ENCODE results near the gene IL1RAPL1.

IL1RAPL1 gene

GRCh38 chrX:28802625-28803024 is 215.4 kb downstream of the IL1RAPL1 start:
- no peak for DNase-seq

- no peak for DNase-seq
Observed at GRCh38 chrX:28835991-28836390, 248.7 kb downstream of the IL1RAPL1 start.

GRCh38 chrX:28843817-28844216 is 256.6 kb downstream of the IL1RAPL1 start:
- no peak for DNase-seq

- DNase-seq, result no peak
Observed at GRCh38 chrX:28847423-28847822, 260.2 kb downstream of the IL1RAPL1 start.

DNA sequence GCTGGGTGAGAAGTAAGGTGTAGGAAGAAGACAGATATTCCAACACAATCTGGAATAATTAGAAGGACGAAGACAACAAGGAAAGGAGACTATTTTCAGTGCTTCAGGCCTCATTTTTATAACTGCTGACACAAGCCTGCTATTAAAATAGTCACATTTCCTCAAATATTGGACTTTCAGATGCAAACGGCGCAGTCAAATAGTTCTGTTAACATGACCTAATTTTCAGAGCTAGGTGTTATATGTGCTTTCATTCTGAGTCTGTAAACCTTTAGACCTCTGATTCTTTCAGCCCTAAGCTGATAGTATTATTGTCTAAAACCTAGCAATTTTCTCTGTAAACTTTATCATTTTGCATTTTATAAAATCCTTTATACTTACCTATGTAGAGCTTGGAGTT is 261.5 kb downstream of the IL1RAPL1 start:
- no peak for DNase-seq

- no peak for DNase-seq
Observed at GRCh38 chrX:28850955-28851354, 263.7 kb downstream of the IL1RAPL1 start.

DNA sequence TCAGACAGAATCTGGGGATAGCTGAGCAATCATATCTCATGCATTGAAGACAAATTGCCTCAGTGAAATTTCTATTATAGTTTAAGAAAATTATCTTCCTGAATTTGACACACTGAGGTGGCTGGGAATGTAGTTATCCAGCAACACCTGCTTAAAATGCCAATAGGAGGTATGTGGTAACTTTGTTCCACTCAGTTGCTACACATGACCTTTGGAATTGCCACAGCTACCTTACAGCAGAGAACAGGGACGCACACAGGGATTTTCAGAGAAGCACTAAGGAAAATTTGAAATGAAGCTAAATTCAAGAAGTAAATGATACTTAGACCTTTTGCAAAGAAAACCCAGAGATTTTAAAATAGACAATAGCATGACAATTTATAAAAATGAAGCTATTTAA is 264.6 kb downstream of the IL1RAPL1 start:
- DNase-seq, result no peak

DNA sequence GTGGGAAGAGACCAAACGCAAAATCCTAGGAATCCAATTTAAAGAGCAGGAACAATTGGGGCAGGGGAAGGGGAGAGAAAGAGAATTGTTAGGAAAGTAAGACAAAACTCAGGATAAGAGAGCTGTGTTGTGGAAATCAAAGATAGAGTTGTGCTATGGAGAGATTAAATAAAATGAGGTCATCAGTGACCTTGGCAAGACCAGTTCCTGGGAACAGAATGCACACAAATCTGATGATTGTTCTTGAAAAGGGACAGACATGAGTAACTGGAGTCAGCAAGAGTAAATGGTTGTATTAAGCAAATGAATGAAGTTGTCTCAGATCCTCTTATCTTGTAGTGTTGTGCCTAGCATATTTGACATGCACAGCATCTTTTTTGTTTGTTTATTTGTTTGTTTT is 267.4 kb downstream of the IL1RAPL1 start:
- DNase-seq, result no peak

- DNase-seq, result no peak
Observed at GRCh38 chrX:28876408-28876807, 289.2 kb downstream of the IL1RAPL1 start.

DNA sequence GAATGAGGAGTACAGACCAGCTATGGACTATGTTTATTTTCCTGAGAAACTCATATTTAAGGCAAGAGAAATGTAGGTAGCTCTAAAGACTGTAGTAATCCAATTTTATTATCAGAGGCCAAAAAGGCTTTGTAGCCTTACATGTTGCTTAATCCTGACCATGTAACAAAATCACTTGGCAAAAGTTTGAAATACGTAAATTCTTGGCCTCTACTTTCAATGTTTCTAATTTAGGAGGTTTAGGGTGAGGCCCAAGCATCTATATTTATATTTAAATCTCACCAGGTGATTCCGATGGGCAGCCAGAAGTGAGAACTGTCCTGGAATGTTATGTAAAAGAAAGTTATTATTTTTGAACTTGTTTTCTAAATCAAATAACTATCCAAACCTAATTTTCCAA is 289.7 kb downstream of the IL1RAPL1 start:
- DNase-seq, result no peak

DNA sequence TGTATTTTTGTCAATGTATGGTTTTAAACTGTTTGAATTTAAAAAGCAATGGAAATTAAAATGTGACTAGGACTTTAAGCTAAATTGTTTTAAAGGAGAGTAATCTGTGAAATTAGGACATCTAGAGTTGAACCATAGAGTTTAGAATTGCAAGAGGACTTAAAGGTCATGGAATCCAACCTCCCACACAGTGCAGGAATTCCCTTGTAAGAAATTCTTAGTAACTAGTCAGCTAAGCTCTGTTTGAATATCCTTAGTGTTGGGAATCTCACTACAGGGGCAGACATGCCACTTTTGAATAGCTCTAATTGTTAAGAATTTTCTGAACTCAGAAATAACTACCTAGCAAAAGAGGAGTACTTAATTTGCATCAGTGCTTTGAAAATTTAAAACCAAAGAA is 292.9 kb downstream of the IL1RAPL1 start:
- no peak for DNase-seq

DNA sequence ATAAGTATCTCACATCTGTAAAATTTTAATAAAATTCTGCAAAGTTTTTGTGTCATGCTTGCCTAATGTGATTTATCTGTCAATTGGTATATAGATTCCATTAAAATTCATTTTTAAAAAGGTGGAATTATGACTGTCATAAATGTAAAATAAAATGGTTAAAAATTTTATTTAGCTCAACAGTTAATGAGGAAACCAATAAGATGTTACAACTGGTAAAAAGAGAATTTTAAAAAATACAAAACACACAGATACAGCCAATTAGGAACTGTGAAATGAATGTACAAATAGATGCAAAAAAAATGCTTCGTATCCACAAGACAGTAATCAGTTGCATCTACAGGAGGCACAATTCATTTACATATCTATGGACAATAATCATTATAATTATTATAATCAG is 297.6 kb downstream of the IL1RAPL1 start:
- no peak for DNase-seq

DNA sequence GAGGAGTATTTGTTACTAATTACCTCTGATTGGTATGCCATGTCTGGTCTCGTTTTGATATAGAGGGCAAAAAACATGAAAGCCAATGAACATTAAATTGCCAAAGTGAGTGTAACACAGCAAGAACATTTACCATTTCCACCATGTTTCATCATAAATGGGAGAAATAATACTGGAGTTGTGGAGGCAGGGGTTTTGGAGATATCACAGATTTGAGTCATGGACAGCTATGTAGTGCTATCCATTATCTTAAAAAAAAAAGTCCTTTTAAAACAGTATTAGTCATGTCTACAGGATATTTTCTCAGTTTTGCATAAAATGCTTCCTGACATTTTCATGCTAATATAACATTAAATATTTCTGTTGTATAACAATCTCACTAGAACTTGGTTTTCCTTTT is 301.2 kb downstream of the IL1RAPL1 start:
- DNase-seq, result no peak

GRCh38 chrX:28889591-28890090 is 302.4 kb downstream of the IL1RAPL1 start:
- no peak for DNase-seq

GRCh38 chrX:28901637-28902036 is 314.4 kb downstream of the IL1RAPL1 start:
- no peak for DNase-seq

DNA sequence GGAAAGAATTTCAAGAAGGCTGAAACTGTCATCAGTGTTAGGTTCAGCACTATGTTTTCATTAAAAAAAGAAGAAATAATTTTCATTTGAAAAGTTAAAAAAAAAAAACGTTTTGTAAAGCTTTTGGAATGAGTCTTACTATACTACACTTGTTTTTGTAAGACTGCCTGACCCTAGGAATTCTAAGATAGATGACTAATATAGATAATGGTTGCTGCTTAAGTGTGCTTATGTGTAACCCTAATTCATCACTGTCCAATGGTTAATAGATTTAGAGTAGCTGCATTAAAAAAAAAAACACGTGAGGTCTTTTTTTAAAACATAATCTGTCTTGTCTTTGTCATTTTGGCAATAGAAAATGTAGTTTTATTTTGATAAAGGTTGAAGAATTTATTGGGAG is 323.2 kb downstream of the IL1RAPL1 start:
- no peak for DNase-seq

DNA sequence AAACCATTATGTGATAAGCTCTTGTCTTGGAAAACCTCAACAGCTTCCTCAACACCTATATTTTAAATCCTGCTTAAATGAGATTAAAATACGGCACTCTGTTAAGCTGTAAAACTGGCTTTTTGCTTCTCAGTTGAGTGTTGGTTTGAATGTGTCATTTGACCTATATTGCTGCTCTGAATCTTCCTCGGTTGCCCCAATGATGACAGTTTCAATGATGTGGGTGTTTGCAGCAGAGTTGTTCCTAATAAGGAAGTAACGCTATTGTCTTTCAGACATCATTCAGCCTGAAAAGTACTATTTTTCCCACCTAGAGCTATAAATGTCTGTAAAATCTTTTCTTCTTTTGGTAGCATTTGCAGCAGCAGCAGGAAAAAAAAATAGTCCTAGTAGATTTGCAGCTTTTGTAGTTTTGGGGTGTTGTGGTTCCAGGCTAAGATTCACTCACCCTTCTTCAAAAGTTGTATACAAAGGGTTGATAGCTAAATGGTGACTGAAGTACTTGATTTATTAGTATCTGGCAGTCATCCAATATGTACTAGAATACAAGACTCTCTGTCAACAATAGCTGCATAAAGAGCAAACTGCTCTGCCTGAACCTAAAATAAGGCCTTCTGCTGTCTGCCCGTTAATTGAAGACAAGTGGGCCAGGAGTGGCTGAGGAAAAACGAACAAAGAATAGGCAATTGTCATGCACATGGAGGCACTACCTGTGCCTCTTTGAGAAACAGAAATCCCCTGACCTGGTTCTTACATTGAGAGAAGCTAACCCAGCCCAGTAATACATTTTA is 333.1 kb downstream of the IL1RAPL1 start:
- no peak for DNase-seq

GRCh38 chrX:28922106-28922505 is 334.9 kb downstream of the IL1RAPL1 start:
- no peak for DNase-seq

DNA sequence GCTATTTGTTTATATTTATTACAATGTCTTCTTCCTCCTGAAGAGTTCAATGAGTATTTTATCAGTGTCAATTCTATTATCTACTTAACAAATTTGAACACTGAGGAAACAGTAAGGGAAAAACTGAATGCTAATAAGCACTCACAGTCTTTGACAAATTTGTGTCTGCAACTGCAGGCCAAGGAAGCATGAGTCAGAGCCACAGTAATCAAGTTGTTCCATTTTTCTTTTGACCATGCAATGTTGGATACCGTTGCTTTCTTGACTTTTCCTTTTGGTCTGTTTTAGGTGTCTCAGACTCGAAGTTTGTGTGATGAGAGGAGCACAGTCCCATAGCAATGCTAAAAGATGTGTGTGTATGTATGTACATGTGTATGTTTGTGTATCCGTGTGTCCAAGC is 359.6 kb downstream of the IL1RAPL1 start:
- no peak for DNase-seq

DNA sequence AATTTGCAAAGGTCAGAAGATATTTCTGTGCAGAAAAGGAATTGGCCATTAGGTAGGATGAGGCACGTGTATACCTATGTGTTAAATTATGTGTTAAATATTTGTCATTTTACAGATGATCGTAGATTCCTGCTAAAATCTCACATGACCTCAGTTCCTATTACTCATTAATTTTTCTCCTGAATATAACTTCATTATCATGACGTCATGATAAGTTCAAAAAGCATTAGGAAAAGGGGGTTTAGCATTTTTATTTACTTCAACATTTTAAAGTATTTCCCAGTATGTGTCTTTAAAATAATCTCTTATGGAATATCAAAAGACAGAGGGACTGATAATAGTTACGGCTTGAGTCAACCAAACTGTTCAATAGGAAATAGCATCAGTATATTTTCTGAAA is 372.8 kb downstream of the IL1RAPL1 start:
- DNase-seq, result no peak

DNA sequence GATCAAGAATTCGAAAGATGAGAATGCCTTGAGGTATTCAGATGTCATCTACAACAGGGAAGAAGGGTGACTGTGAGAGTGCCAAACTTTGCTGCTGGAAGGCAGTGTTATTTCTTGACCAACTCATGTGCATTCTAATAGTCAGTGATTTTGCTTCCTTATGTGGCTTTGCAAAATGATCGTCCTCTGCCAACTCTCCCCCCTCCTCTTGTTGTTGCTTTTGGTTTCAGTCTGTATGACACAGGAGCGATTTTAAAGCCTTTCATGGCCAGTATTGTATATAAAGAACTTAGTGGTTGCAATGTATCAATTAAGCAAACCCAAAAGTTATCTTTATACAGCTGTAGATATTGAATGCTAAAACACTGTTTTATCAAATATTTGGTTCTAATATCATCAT is 379.1 kb downstream of the IL1RAPL1 start:
- DNase-seq, result no peak

- no peak for DNase-seq
Observed at GRCh38 chrX:28969126-28969525, 381.9 kb downstream of the IL1RAPL1 start.

DNA sequence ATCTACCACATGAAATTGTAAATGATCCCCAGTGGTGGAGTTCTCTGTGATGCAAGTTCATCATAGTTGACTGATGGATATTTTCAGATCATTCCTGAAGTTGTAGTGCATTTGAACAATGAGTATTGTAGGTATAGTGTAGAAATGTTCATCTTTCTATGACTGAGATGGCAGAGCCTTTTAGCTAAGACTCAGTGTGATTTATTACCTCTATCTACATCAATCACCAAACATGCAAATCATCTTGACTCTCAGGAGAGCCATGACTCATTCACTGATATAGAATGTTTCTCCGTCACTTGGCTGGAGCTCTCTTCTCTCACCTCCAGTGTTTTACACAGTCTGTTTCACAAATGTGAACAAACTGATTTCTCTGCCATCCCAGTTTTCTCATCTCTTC is 392.6 kb downstream of the IL1RAPL1 start:
- DNase-seq, result no peak

GRCh38 chrX:28981952-28982351 is 394.7 kb downstream of the IL1RAPL1 start:
- DNase-seq, result no peak

GRCh38 chrX:28988246-28988645 is 401.0 kb downstream of the IL1RAPL1 start:
- DNase-seq, result no peak
